Esophagus muscularis mucosa (tissue), 4 donors: ENCODE results near the gene RAB40C. TPM values are rescaled to one million over a fixed set of nuclear protein-coding genes. Genes with fewer than 3 reads are reported as not detected.

Experiments
- DNase-seq: peaks from one replicate; pipeline ENCODE4 v3.0.0-alpha.2; 2017; ENCODE audit errors: extremely low spot score
- H3K27ac ChIP-seq, 4 donors: fragments of 200-600 bp; sonication (generic); replicated peaks in 1 of 4; 1 replicate in 3 of 4; 2 replicates in 1 of 4; pipeline ENCODE4 v1.5.1; 2016 to 2019; ENCODE audit warnings: mild to moderate bottlenecking in 1 of 4
- H3K27me3 ChIP-seq, 4 donors: fragments of 200-600 bp; sonication (generic); one replicate each; pipeline versions ENCODE4 v1.5.1 to v1.6.0; 2016 to 2019
- H3K36me3 ChIP-seq, 4 donors: fragments of 200-600 bp; sonication (generic); one replicate each; pipeline ENCODE4 v1.5.1; 2016 to 2019
- H3K4me1 ChIP-seq, 4 donors: fragments of 200-600 bp; sonication (generic); one replicate each; pipeline ENCODE4 v1.5.1; 2016 to 2019
- H3K4me3 ChIP-seq, 4 donors: fragments of 200-600 bp; sonication (generic); 1 replicate in 2 of 4; 2 replicates in 2 of 4; pipeline ENCODE4 v1.5.1; 2016 to 2019; ENCODE audit warnings: mild to moderate bottlenecking in 4 of 4, moderate library complexity in 1 of 4
- H3K9me3 ChIP-seq, 4 donors: fragments of 200-600 bp; sonication (generic); 1 replicate in 3 of 4; 2 replicates in 1 of 4; pipeline ENCODE4 v1.5.1; 2016 to 2019
- CTCF ChIP-seq, 3 experiments: fragments of 200-600 bp in 2 of 3; fragments of 450-650 bp in 1 of 3; sonication (generic) in 2 of 3; IDR thresholded peaks; one replicate each; pipeline ENCODE4 v1.5.1; 2017 to 2019; ENCODE audit warnings: antibody characterized with exemption in 3 of 3, mild to moderate bottlenecking in 2 of 3, moderate library complexity in 1 of 3
- EP300 ChIP-seq: sonication (generic); formaldehyde crosslinking; IDR thresholded peaks from one replicate; pipeline ENCODE4 v1.6.1; 2017; ENCODE audit warnings: antibody characterized with exemption
- POLR2A ChIP-seq: fragments of 450-650 bp; IDR thresholded peaks from one replicate; pipeline ENCODE4 v1.6.1; 2017; ENCODE audit warnings: antibody characterized with exemption, moderate library complexity, mild to moderate bottlenecking, low read depth
- POLR2AphosphoS5 ChIP-seq, 2 donors: sonication (generic); formaldehyde crosslinking; IDR thresholded peaks; one replicate each; pipeline ENCODE4 v1.6.1; 2017; ENCODE audit warnings: antibody characterized with exemption in 2 of 2
- WGBS: methylation state at CpG from one replicate; pipeline ENCODE4 v1.1.5; 2018; 5-methylcytosine and 5-hydroxymethylcytosine counted together
- intact Hi-C: fragments of 100-400 bp; cut with DNase I; formaldehyde crosslinking; loops from one replicate; pipeline ENCODE4 v1.15.1; 2023
- total RNA-seq, 4 donors: library from RNA; depleted of rRNA; stranded (reverse); fragments of >200 nt; gene quantifications; one replicate each; pipeline versions ENCODE4 v1.1.0 to v1.2.1, GENCODE V29; 2016

Gene RAB40C
- total RNA-seq, 4 donors from 2014 or later, result 20.8 to 25.3 (median 23.0) TPM

GRCh38 chr16:582614-583331, 7.1 kb upstream of the RAB40C start:
- H3K27ac ChIP-seq, result no peak overlapping the region
- H3K27me3 ChIP-seq, result peaks cover 0 to 9% (median 0%) of the 10 kb centered on the region in 4 donors
- no peak for DNase-seq
- peaks cover 0 to 22% (median 10%) of the 10 kb centered on the region in 4 donors for H3K36me3 ChIP-seq
- 90% methylated on average over 14 of the region's 21 CpGs for WGBS
- H3K4me3 ChIP-seq, result no peak overlapping the region
- TF ChIP-seq EP300 (no peak), POLR2AphosphoS5 (IDR thresholded peaks at IDR 0.05) (no peak), CTCF (IDR thresholded peaks at IDR 0.05) (no peak), POLR2A (no peak)
- peaks cover 23 to 37% (median 28%) of the 10 kb centered on the region in 4 donors for H3K4me1 ChIP-seq
- H3K9me3 ChIP-seq, result no peaks in the 10 kb centered on the region
- intact Hi-C loops, result no loop called here

- Histone ChIP-seq H3K27me3 (peaks cover 0 to 9% (median 0%) of the 10 kb centered on the region in 4 donors), H3K4me1 (peaks cover 30 to 42% (median 33%) of the 10 kb centered on the region in 4 donors), H3K36me3 (peaks cover 0 to 22% (median 10%) of the 10 kb centered on the region in 4 donors), H3K4me3 (no peak overlapping the region), H3K9me3 (no peaks in the 10 kb centered on the region), H3K27ac (no peak overlapping the region)
- TF ChIP-seq EP300 (no peak), POLR2A (no peak), CTCF (IDR thresholded peaks at IDR 0.05) (no peak), POLR2AphosphoS5 (IDR thresholded peaks at IDR 0.05) (no peak)
- intact Hi-C loops, result no loop called here
- 69% methylated on average over 9 of the region's 16 CpGs for WGBS
- no peak for DNase-seq
Measured at GRCh38 chr16:583470-583814, 6.4 kb upstream of the RAB40C start.

- Histone ChIP-seq H3K4me1 (peaks cover 27 to 39% (median 30%) of the 10 kb centered on the region in 4 donors), H3K36me3 (peaks cover 0 to 22% (median 10%) of the 10 kb centered on the region in 4 donors), H3K9me3 (no peaks in the 10 kb centered on the region), H3K27ac (no peak overlapping the region), H3K27me3 (peaks cover 0 to 9% (median 0%) of the 10 kb centered on the region in 4 donors), H3K4me3 (no peak overlapping the region)
- DNase-seq, result no peak
- intact Hi-C loops, result no loop called here
- no peak for TF ChIP-seq CTCF (IDR thresholded peaks at IDR 0.05)
- TF ChIP-seq POLR2A, result no peak
- no peak for TF ChIP-seq EP300
- no peak for TF ChIP-seq POLR2AphosphoS5 (IDR thresholded peaks at IDR 0.05)
- no CpG with 5 or more reads among the region's 38 CpGs for WGBS
Measured at GRCh38 chr16:583815-584591, 5.9 kb upstream of the RAB40C start.

- intact Hi-C loops, result loop anchor here (5.0 kb wide), 1 partner anchor 52 kb away; the partner anchor contains the start of gene METTL26
- peak in 1 of 2 donors; percentile 8 for TF ChIP-seq POLR2AphosphoS5 (IDR thresholded peaks at IDR 0.05)
- TF ChIP-seq POLR2A, result no peak
- no peak for TF ChIP-seq CTCF (IDR thresholded peaks at IDR 0.05)
Measured at GRCh38 chr16:585351-585750, 4.5 kb upstream of the RAB40C start.

More at GRCh38 chr16:585351-585750, 4.5 kb upstream of the RAB40C start:
- 22% methylated on average over 6 of the region's 10 CpGs for WGBS
- Histone ChIP-seq H3K4me3 (no peak overlapping the region), H3K36me3 (peaks cover 0 to 17% (median 7%) of the 10 kb centered on the region in 4 donors), H3K4me1 (peaks cover 25 to 38% (median 27%) of the 10 kb centered on the region in 4 donors), H3K9me3 (no peaks in the 10 kb centered on the region), H3K27me3 (peaks cover 0 to 9% (median 0%) of the 10 kb centered on the region in 4 donors), H3K27ac (no peak overlapping the region)
- no peak for DNase-seq
